Panc1 (cell line): ENCODE results near the gene KMT2C.

Experiments used
- POLR2AphosphoS5 ChIP-seq: IDR thresholded peaks from 2 replicates; pipeline ENCODE4 v1.6.1; 2012; ENCODE audit warnings: mild to moderate bottlenecking, low read depth, low read length, moderate library complexity
- SIN3A ChIP-seq: IDR thresholded peaks from 2 replicates; pipeline ENCODE4 v1.6.1; 2012; ENCODE audit warnings: low read depth, mild to moderate bottlenecking, low read length, moderate library complexity, borderline replicate concordance; ENCODE audit not compliant: insufficient read depth
- TF ChIP-seq, protein P1 (sequence below), 2 experiments: IDR thresholded peaks; 2 replicates each; pipeline ENCODE4 v1.6.1; 2011 to 2012; ENCODE audit warnings: low read depth in 2 of 2, control low read depth in 1 of 2, low read length in 1 of 2, mild to moderate bottlenecking in 1 of 2, moderate library complexity in 1 of 2; ENCODE audit not compliant: insufficient read depth in 1 of 2
- TF ChIP-seq, protein P2 (sequence below): fragments of 450-650 bp; IDR thresholded peaks from 2 replicates; pipeline ENCODE4 v1.5.1; 2017; ENCODE audit warnings: mild to moderate bottlenecking

DNA sequence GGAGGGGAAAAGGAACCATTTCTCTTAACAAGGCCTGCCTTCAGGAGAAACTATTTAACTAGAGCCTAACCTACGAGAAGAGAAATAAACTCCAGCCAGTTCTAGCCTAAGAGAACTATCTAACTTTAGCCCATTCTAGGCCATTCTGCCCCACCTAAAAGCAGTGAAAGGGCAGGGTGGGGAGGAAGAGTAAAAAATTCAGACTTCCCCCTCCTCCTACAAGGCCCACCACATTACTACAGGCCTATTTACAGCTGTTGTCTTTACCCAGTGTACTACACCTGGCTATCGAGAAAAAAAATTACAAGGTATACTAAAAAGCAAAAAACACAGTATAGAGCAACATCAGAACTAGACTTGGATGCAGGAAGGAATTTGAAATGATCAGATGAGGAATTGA lies 93.0 kb downstream of the KMT2C start:
- TF ChIP-seq, protein P1, sequence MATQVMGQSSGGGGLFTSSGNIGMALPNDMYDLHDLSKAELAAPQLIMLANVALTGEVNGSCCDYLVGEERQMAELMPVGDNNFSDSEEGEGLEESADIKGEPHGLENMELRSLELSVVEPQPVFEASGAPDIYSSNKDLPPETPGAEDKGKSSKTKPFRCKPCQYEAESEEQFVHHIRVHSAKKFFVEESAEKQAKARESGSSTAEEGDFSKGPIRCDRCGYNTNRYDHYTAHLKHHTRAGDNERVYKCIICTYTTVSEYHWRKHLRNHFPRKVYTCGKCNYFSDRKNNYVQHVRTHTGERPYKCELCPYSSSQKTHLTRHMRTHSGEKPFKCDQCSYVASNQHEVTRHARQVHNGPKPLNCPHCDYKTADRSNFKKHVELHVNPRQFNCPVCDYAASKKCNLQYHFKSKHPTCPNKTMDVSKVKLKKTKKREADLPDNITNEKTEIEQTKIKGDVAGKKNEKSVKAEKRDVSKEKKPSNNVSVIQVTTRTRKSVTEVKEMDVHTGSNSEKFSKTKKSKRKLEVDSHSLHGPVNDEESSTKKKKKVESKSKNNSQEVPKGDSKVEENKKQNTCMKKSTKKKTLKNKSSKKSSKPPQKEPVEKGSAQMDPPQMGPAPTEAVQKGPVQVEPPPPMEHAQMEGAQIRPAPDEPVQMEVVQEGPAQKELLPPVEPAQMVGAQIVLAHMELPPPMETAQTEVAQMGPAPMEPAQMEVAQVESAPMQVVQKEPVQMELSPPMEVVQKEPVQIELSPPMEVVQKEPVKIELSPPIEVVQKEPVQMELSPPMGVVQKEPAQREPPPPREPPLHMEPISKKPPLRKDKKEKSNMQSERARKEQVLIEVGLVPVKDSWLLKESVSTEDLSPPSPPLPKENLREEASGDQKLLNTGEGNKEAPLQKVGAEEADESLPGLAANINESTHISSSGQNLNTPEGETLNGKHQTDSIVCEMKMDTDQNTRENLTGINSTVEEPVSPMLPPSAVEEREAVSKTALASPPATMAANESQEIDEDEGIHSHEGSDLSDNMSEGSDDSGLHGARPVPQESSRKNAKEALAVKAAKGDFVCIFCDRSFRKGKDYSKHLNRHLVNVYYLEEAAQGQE (IDR thresholded peaks at IDR 0.05; ENCODE audit: insufficient read depth in 1 of 2, low read depth in 2 of 2, low read length in 1 of 2): no peak
- TF ChIP-seq, protein P2, sequence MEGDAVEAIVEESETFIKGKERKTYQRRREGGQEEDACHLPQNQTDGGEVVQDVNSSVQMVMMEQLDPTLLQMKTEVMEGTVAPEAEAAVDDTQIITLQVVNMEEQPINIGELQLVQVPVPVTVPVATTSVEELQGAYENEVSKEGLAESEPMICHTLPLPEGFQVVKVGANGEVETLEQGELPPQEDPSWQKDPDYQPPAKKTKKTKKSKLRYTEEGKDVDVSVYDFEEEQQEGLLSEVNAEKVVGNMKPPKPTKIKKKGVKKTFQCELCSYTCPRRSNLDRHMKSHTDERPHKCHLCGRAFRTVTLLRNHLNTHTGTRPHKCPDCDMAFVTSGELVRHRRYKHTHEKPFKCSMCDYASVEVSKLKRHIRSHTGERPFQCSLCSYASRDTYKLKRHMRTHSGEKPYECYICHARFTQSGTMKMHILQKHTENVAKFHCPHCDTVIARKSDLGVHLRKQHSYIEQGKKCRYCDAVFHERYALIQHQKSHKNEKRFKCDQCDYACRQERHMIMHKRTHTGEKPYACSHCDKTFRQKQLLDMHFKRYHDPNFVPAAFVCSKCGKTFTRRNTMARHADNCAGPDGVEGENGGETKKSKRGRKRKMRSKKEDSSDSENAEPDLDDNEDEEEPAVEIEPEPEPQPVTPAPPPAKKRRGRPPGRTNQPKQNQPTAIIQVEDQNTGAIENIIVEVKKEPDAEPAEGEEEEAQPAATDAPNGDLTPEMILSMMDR: no peak
- TF ChIP-seq POLR2AphosphoS5 (no peak), SIN3A (no peak)
